HEK293T (cell line): ENCODE results near the gene VPS37B.

Source experiments
- ELF4 ChIP-seq: fragments of 450-650 bp; IDR thresholded peaks from 2 replicates; pipeline ENCODE4 v1.6.1; 2017; ENCODE audit warnings: antibody characterized with exemption
- FOXA1 ChIP-seq: fragments of 450-650 bp; IDR thresholded peaks from 2 replicates; pipeline ENCODE4 v1.6.1; 2016; ENCODE audit warnings: mild to moderate bottlenecking
- FOXK2 ChIP-seq: fragments of 450-650 bp; IDR thresholded peaks from 2 replicates; pipeline ENCODE4 v1.6.1; 2016; ENCODE audit warnings: mild to moderate bottlenecking
- FOXM1 ChIP-seq: fragments of 450-650 bp; IDR thresholded peaks from 2 replicates; pipeline ENCODE4 v1.6.1; 2017; ENCODE audit warnings: mild to moderate bottlenecking, borderline replicate concordance
- HDGF ChIP-seq: fragments of 450-650 bp; IDR thresholded peaks from 2 replicates; pipeline ENCODE4 v1.6.1; 2017; ENCODE audit warnings: antibody characterized with exemption, borderline replicate concordance
- L3MBTL2 ChIP-seq: fragments of 450-650 bp; conservative IDR thresholded peaks from 2 replicates; pipeline ENCODE4 v1.6.1; 2016; ENCODE audit warnings: mild to moderate bottlenecking
- LEF1 ChIP-seq: fragments of 450-650 bp; IDR thresholded peaks from 2 replicates; pipeline ENCODE4 v1.6.1; 2017; ENCODE audit warnings: mild to moderate bottlenecking, borderline replicate concordance
- SP1 ChIP-seq: fragments of 450-650 bp; IDR thresholded peaks from 2 replicates; pipeline ENCODE4 v1.6.1; 2017
- SUZ12 ChIP-seq: fragments of 450-650 bp; IDR thresholded peaks from 2 replicates; pipeline ENCODE4 v1.6.1; 2016; ENCODE audit warnings: mild to moderate bottlenecking
- TARDBP ChIP-seq: fragments of 450-650 bp; IDR thresholded peaks from 2 replicates; pipeline ENCODE4 v1.6.1; 2016
- ZNF384 ChIP-seq: fragments of 450-650 bp; IDR thresholded peaks from 2 replicates; pipeline ENCODE4 v1.6.1; 2016

DNA sequence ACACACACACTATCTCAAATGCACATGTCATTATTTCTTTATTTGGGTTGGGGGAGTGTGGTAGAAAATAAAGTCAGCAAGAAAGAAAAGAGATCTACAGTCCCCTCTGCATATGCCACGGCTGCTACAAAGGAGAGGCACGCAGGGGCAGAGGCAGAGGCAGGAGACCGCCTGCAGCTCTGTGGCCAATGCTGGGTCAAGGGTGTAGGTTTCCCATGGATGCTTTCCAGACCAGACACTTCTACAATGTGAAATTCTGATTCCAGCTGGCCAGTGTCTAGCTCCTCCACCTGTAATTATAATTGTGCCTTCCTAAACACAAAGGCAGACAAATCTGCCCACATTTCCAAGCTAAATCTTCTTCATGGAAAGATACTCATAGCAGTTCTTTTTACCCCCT lies 19.2 kb downstream of the VPS37B start:
- TF ChIP-seq SUZ12 (no peak), TARDBP (no peak), LEF1 (no peak), FOXM1 (no peak), ELF4 (no peak), HDGF (no peak), FOXK2 (no peak), ZNF384 (no peak), L3MBTL2 (no peak), FOXA1 (no peak), SP1 (no peak)
